ENCODE data around the gene FNDC3A. TPM values are rescaled to one million over a fixed set of nuclear protein-coding genes. Genes with fewer than 3 reads are reported as not detected.
"Not testable (repeated sequence)": the region's sequence is repeated elsewhere in the genome, so short reads cannot be mapped to it uniquely, and the experiment has no call there.

Gene FNDC3A
- polyA plus RNA-seq, 6 donors from 2014 or later, result 6.8 to 9.8 (median 8.0) TPM

GRCh38 chr13:48983331-48983730 lies 7.6 kb downstream of the FNDC3A start:
- Mint-ChIP-seq H3K27ac (no peak overlapping the region), H3K9me3 (no peaks in the 10 kb centered on the region), H3K36me3 (no peaks in the 10 kb centered on the region), H3K27me3 (no peaks in the 10 kb centered on the region), H3K4me3 (no peak overlapping the region), H3K4me1 (peaks cover 25 to 37% (median 36%) of the 10 kb centered on the region in 3 donors)
- DNase-seq (no peak), ATAC-seq (ENCODE audit: low read depth in 2 of 2) (no peak)

- no peak for ATAC-seq (ENCODE audit: low read depth in 2 of 2)
- H3K9me3 Mint-ChIP-seq, result peaks cover under 1 to 4% (median 2%) of the 10 kb centered on the region in 7 donors
These were observed 10.0 kb downstream of the FNDC3A start for GRCh38 chr13:48985756-48986155.

GRCh38 chr13:48990900-48991299 lies 15.2 kb downstream of the FNDC3A start:
- Mint-ChIP-seq H3K9me3 (peaks cover 2 to 9% (median 5%) of the 10 kb centered on the region in 7 donors), H3K4me1 (peaks cover 8 to 15% (median 10%) of the 10 kb centered on the region in 3 donors), H3K27ac (no peak overlapping the region), H3K27me3 (no peaks in the 10 kb centered on the region), H3K4me3 (no peak overlapping the region), H3K36me3 (peaks cover 6 to 8% of the 10 kb centered on the region in 2 donors)
- ATAC-seq (ENCODE audit: low read depth in 2 of 2), result no peak
- DNase-seq, result no peak

More at GRCh38 chr13:48985756-48986155, 10.0 kb downstream of the FNDC3A start:
- H3K36me3 Mint-ChIP-seq, result peaks cover 0 to 4% of the 10 kb centered on the region in 2 donors
- H3K4me3 Mint-ChIP-seq, result no peak overlapping the region
- peaks cover 5 to 24% (median 17%) of the 10 kb centered on the region in 3 donors for H3K4me1 Mint-ChIP-seq
- DNase-seq, result no peak
- no peaks in the 10 kb centered on the region for H3K27me3 Mint-ChIP-seq
- H3K27ac Mint-ChIP-seq, result peak overlapping the region in 2 of 6 donors; percentile 71 to 88

GRCh38 chr13:48993150-48993549 lies 17.4 kb downstream of the FNDC3A start:
- DNase-seq, result no peak
- no peak overlapping the region for H3K4me3 Mint-ChIP-seq
- H3K9me3 Mint-ChIP-seq, result peaks cover 2 to 9% (median 5%) of the 10 kb centered on the region in 7 donors
- ATAC-seq (ENCODE audit: low read depth in 2 of 2), result no peak
- no peaks in the 10 kb centered on the region for H3K27me3 Mint-ChIP-seq
- peaks cover 6 to 17% of the 10 kb centered on the region in 2 donors for H3K36me3 Mint-ChIP-seq
- peaks cover 8 to 17% (median 14%) of the 10 kb centered on the region in 3 donors for H3K4me1 Mint-ChIP-seq
- H3K27ac Mint-ChIP-seq, result peak overlapping the region in 1 of 6 donors; percentile 49

GRCh38 chr13:48994706-48995105 lies 19.0 kb downstream of the FNDC3A start:
- H3K4me1 Mint-ChIP-seq, result peaks cover 14 to 17% (median 16%) of the 10 kb centered on the region in 3 donors
- DNase-seq, result no peak
- no peak overlapping the region for H3K4me3 Mint-ChIP-seq
- H3K9me3 Mint-ChIP-seq, result peaks cover 6 to 20% (median 10%) of the 10 kb centered on the region in 7 donors
- no peaks in the 10 kb centered on the region for H3K27me3 Mint-ChIP-seq
- H3K36me3 Mint-ChIP-seq, result peaks cover 14 to 32% of the 10 kb centered on the region in 2 donors
- no peak for ATAC-seq (ENCODE audit: low read depth in 2 of 2)
- peak overlapping the region in 1 of 6 donors; percentile 41 for H3K27ac Mint-ChIP-seq

GRCh38 chr13:48998641-48999292 lies 23.1 kb downstream of the FNDC3A start:
- ATAC-seq (ENCODE audit: low read depth in 2 of 2), result no peak
- H3K27ac Mint-ChIP-seq, result no peak overlapping the region
- H3K9me3 Mint-ChIP-seq, result peaks cover 5 to 36% (median 24%) of the 10 kb centered on the region in 7 donors
- H3K4me3 Mint-ChIP-seq, result no peak overlapping the region
- peaks cover 10 to 26% (median 24%) of the 10 kb centered on the region in 3 donors for H3K4me1 Mint-ChIP-seq
- H3K27me3 Mint-ChIP-seq, result no peaks in the 10 kb centered on the region
- DNase-seq, result no peak
- peaks cover 30 to 50% of the 10 kb centered on the region in 2 donors for H3K36me3 Mint-ChIP-seq

GRCh38 chr13:49000247-49000646 lies 24.5 kb downstream of the FNDC3A start:
- H3K9me3 Mint-ChIP-seq, result peaks cover 5 to 36% (median 24%) of the 10 kb centered on the region in 7 donors
- peaks cover 30 to 50% of the 10 kb centered on the region in 2 donors for H3K36me3 Mint-ChIP-seq
- no peak for ATAC-seq (ENCODE audit: low read depth in 2 of 2)
- peaks cover 11 to 22% (median 17%) of the 10 kb centered on the region in 3 donors for H3K4me1 Mint-ChIP-seq
- H3K4me3 Mint-ChIP-seq, result no peak overlapping the region
- no peak overlapping the region for H3K27ac Mint-ChIP-seq
- H3K27me3 Mint-ChIP-seq, result no peaks in the 10 kb centered on the region
- no peak for DNase-seq

- H3K27me3 Mint-ChIP-seq; ATAC-seq (ENCODE audit: low read depth in 2 of 2); H3K36me3 Mint-ChIP-seq; H3K27ac Mint-ChIP-seq; DNase-seq; H3K4me3 Mint-ChIP-seq: not testable (repeated sequence)
- Mint-ChIP-seq H3K4me1 (peaks cover 4 to 10% (median 7%) of the 10 kb centered on the region in 3 donors), H3K9me3 (peaks cover 0 to 13% (median 3%) of the 10 kb centered on the region in 7 donors)
These were observed 43.4 kb downstream of the FNDC3A start for GRCh38 chr13:49018986-49019635.

- Mint-ChIP-seq H3K36me3 (peaks cover 12 to 14% of the 10 kb centered on the region in 2 donors), H3K4me3 (no peak overlapping the region), H3K9me3 (peaks cover 0 to 18% (median 6%) of the 10 kb centered on the region in 7 donors), H3K27ac (no peak overlapping the region), H3K4me1 (peaks cover 4 to 10% (median 7%) of the 10 kb centered on the region in 3 donors), H3K27me3 (no peaks in the 10 kb centered on the region)
- DNase-seq, result no peak
- no peak for ATAC-seq (ENCODE audit: low read depth in 2 of 2)
These were observed 44.6 kb downstream of the FNDC3A start for GRCh38 chr13:49020328-49020727.

- H3K4me3 Mint-ChIP-seq, result no peak overlapping the region
- no peaks in the 10 kb centered on the region for H3K27me3 Mint-ChIP-seq
- peaks cover 0 to 18% (median 6%) of the 10 kb centered on the region in 7 donors for H3K9me3 Mint-ChIP-seq
- H3K4me1 Mint-ChIP-seq, result peaks cover 4 to 10% (median 7%) of the 10 kb centered on the region in 3 donors
- H3K27ac Mint-ChIP-seq, result peak overlapping the region in 3 of 6 donors; percentile 18 to 48 (median 27)
- DNase-seq (no peak), ATAC-seq (ENCODE audit: low read depth in 2 of 2) (no peak)
- peaks cover 12 to 14% of the 10 kb centered on the region in 2 donors for H3K36me3 Mint-ChIP-seq
These were observed 45.3 kb downstream of the FNDC3A start for GRCh38 chr13:49020940-49021553.

GRCh38 chr13:49021953-49022352 lies 46.2 kb downstream of the FNDC3A start:
- peak overlapping the region in 1 of 6 donors; percentile 49 for H3K27ac Mint-ChIP-seq
- DNase-seq (no peak), ATAC-seq (ENCODE audit: low read depth in 2 of 2) (no peak)
- H3K36me3 Mint-ChIP-seq, result peaks cover 12 to 17% of the 10 kb centered on the region in 2 donors
- H3K9me3 Mint-ChIP-seq, result peaks cover 0 to 18% (median 6%) of the 10 kb centered on the region in 7 donors
- H3K27me3 Mint-ChIP-seq, result no peaks in the 10 kb centered on the region
- H3K4me3 Mint-ChIP-seq, result no peak overlapping the region
- H3K4me1 Mint-ChIP-seq, result peaks cover 4 to 10% (median 7%) of the 10 kb centered on the region in 3 donors

GRCh38 chr13:49022472-49023144 lies 46.9 kb downstream of the FNDC3A start:
- peaks cover 4 to 10% (median 6%) of the 10 kb centered on the region in 3 donors for H3K4me1 Mint-ChIP-seq
- H3K36me3 Mint-ChIP-seq, result peaks cover 12 to 24% of the 10 kb centered on the region in 2 donors
- H3K27ac Mint-ChIP-seq, result no peak overlapping the region
- no peak overlapping the region for H3K4me3 Mint-ChIP-seq
- H3K27me3 Mint-ChIP-seq, result no peaks in the 10 kb centered on the region
- peaks cover 0 to 17% (median 6%) of the 10 kb centered on the region in 7 donors for H3K9me3 Mint-ChIP-seq
- no peak for ATAC-seq (ENCODE audit: low read depth in 2 of 2)
- no peak for DNase-seq

- ATAC-seq (ENCODE audit: low read depth in 2 of 2) (no peak), DNase-seq (no peak)
- Mint-ChIP-seq H3K4me3 (no peak overlapping the region), H3K27me3 (no peaks in the 10 kb centered on the region), H3K36me3 (peaks cover 16 to 28% of the 10 kb centered on the region in 2 donors), H3K4me1 (peaks cover 4 to 11% (median 6%) of the 10 kb centered on the region in 3 donors), H3K9me3 (peaks cover 3 to 18% (median 7%) of the 10 kb centered on the region in 7 donors), H3K27ac (no peak overlapping the region)
These were observed 47.7 kb downstream of the FNDC3A start for GRCh38 chr13:49023431-49023830.

Data from naive B cell (primary cell).